Thyroid gland (tissue), 4 donors: Measurements from ENCODE around the gene TUBB4A.

ENCODE experiments used
- POLR2A ChIP-seq, 2 donors: fragments of 450-650 bp; IDR thresholded peaks; one replicate each; pipeline ENCODE4 v1.6.1; 2017; ENCODE audit warnings: antibody characterized with exemption in 2 of 2, mild to moderate bottlenecking in 2 of 2, moderate library complexity in 1 of 2
- TF ChIP-seq, protein P1 (sequence below), 6 experiments: fragments of 200-600 bp in 3 of 6; fragments of 450-650 bp in 3 of 6; sonication (generic) in 3 of 6; IDR thresholded peaks; one replicate each; pipeline ENCODE4 v1.5.1; 2016 to 2019; ENCODE audit warnings: antibody characterized with exemption in 6 of 6, mild to moderate bottlenecking in 2 of 6, inconsistent platforms in 1 of 6, moderate library complexity in 1 of 6

- TF ChIP-seq, protein P1, sequence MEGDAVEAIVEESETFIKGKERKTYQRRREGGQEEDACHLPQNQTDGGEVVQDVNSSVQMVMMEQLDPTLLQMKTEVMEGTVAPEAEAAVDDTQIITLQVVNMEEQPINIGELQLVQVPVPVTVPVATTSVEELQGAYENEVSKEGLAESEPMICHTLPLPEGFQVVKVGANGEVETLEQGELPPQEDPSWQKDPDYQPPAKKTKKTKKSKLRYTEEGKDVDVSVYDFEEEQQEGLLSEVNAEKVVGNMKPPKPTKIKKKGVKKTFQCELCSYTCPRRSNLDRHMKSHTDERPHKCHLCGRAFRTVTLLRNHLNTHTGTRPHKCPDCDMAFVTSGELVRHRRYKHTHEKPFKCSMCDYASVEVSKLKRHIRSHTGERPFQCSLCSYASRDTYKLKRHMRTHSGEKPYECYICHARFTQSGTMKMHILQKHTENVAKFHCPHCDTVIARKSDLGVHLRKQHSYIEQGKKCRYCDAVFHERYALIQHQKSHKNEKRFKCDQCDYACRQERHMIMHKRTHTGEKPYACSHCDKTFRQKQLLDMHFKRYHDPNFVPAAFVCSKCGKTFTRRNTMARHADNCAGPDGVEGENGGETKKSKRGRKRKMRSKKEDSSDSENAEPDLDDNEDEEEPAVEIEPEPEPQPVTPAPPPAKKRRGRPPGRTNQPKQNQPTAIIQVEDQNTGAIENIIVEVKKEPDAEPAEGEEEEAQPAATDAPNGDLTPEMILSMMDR (IDR thresholded peaks at IDR 0.05), result no peak
- TF ChIP-seq POLR2A (IDR thresholded peaks at IDR 0.05), result no peak
These were observed 22.2 kb downstream of the TUBB4A start for GRCh38 chr19:6479836-6480398.
